HEK293 (cell line): Measurements from ENCODE around the gene ZNF296.

Source experiments
- CTCF ChIA-PET: fragments of 350-600 bp; formaldehyde crosslinking; extraction: SDS; loops from one replicate; lab custom pipeline; 2021; ENCODE audit warnings: antibody characterized with exemption; lab: Yijun Ruan, JAX
- POLR2A ChIA-PET: fragments of 300-600 bp; formaldehyde crosslinking; extraction: SDS; loops from one replicate; lab custom pipeline; 2020; ENCODE audit warnings: antibody characterized with exemption, inconsistent platforms; lab: Yijun Ruan, JAX
- H3K27ac ChIP-seq: fragments of 200-500 bp; sonication (Bioruptor generic); 2 replicates; pipeline ENCODE4 v1.5.1; 2014; ENCODE audit warnings: low read depth, low read length, control low read depth, inconsistent platforms; ENCODE audit errors: extremely low read depth
- H3K36me3 ChIP-seq, 2 experiments: fragments of 200-500 bp in 1 of 2; sonication (Bioruptor generic) in 1 of 2; 1 replicate in 1 of 2; 2 replicates in 1 of 2; pipeline ENCODE4 v1.5.1; 2014 to 2017; ENCODE audit warnings: inconsistent platforms in 2 of 2, low read length in 2 of 2; ENCODE audit not compliant: control insufficient read depth in 2 of 2, insufficient read depth in 1 of 2
- H3K4me1 ChIP-seq: fragments of 200-500 bp; sonication (Bioruptor generic); 2 replicates; pipeline ENCODE4 v1.5.1; 2014; ENCODE audit warnings: mild to moderate bottlenecking, low read length, inconsistent platforms; ENCODE audit not compliant: control insufficient read depth, insufficient read depth
- H3K4me3 ChIP-seq: 2 replicates; pipeline ENCODE4 v1.5.1; 2011; ENCODE audit warnings: low read depth, mild to moderate bottlenecking, control low read depth, low read length, moderate library complexity
- H3K9me3 ChIP-seq: fragments of 200-500 bp; sonication (Bioruptor generic); 2 replicates; pipeline ENCODE4 v1.5.1; 2014; ENCODE audit warnings: low read depth, low read length, inconsistent platforms; ENCODE audit not compliant: control insufficient read depth, insufficient read depth
- BCL11A ChIP-seq: fragments of 450-650 bp; formaldehyde crosslinking; IDR thresholded peaks from 2 replicates; pipeline ENCODE4 v1.5.1; 2016; ENCODE audit warnings: low read depth, missing biosample characterization, missing genetic modification characterization
- EGR2 ChIP-seq: fragments of 450-650 bp; formaldehyde crosslinking; IDR thresholded peaks from 2 replicates; pipeline ENCODE4 v1.5.1; 2016; ENCODE audit warnings: low read depth, missing biosample characterization, missing genetic modification characterization
- KLF1 ChIP-seq: fragments of 450-650 bp; formaldehyde crosslinking; IDR thresholded peaks from 2 replicates; pipeline ENCODE4 v1.5.1; 2016; ENCODE audit warnings: missing biosample characterization, missing genetic modification characterization
- MYNN ChIP-seq: fragments of 450-650 bp; formaldehyde crosslinking; IDR thresholded peaks from 2 replicates; pipeline ENCODE4 v1.5.1; 2016; ENCODE audit warnings: missing biosample characterization, missing genetic modification characterization, borderline replicate concordance
- TCF7L2 ChIP-seq: IDR thresholded peaks from 2 replicates; pipeline ENCODE4 v1.6.1; 2011; ENCODE audit warnings: low read depth, mild to moderate bottlenecking, inconsistent platforms, low read length, moderate library complexity, borderline replicate concordance
- ZFHX2 ChIP-seq: fragments of 450-650 bp; formaldehyde crosslinking; conservative IDR thresholded peaks from 2 replicates; pipeline ENCODE4 v1.5.1; 2016; ENCODE audit warnings: missing biosample characterization, missing genetic modification characterization
- ZNF202 ChIP-seq: fragments of 450-650 bp; formaldehyde crosslinking; IDR thresholded peaks from 2 replicates; pipeline ENCODE4 v1.5.1; 2016; ENCODE audit warnings: missing biosample characterization, missing genetic modification characterization, borderline replicate concordance
- ZNF23 ChIP-seq: fragments of 450-650 bp; formaldehyde crosslinking; IDR thresholded peaks from 2 replicates; pipeline ENCODE4 v1.5.1; 2016; ENCODE audit warnings: missing biosample characterization, missing genetic modification characterization, borderline replicate concordance
- ZNF341 ChIP-seq: fragments of 450-650 bp; formaldehyde crosslinking; IDR thresholded peaks from 2 replicates; pipeline ENCODE4; 2016; ENCODE audit warnings: low read depth, missing biosample characterization, missing genetic modification characterization
- ZNF394 ChIP-seq: fragments of 450-650 bp; formaldehyde crosslinking; IDR thresholded peaks from 2 replicates; pipeline ENCODE4 v1.5.1; 2016; ENCODE audit warnings: missing biosample characterization, missing genetic modification characterization, mild to moderate bottlenecking, moderate library complexity, borderline replicate concordance
- ZNF501 ChIP-seq: fragments of 450-650 bp; formaldehyde crosslinking; IDR thresholded peaks from 2 replicates; pipeline ENCODE4 v1.5.1; 2016; ENCODE audit warnings: missing biosample characterization, missing genetic modification characterization
- ZNF510 ChIP-seq: fragments of 450-650 bp; formaldehyde crosslinking; IDR thresholded peaks from 2 replicates; pipeline ENCODE4 v1.5.1; 2018; ENCODE audit warnings: mild to moderate bottlenecking, missing genetic modification characterization, missing biosample characterization; ENCODE audit not compliant: insufficient replicate concordance
- ZNF548 ChIP-seq: fragments of 450-650 bp; formaldehyde crosslinking; IDR thresholded peaks from 2 replicates; pipeline ENCODE4 v1.5.1; 2016; ENCODE audit warnings: missing biosample characterization, missing genetic modification characterization
- ZNF571 ChIP-seq: fragments of 450-650 bp; formaldehyde crosslinking; IDR thresholded peaks from 2 replicates; pipeline ENCODE4 v1.5.0; 2017; ENCODE audit warnings: missing biosample characterization, missing genetic modification characterization
- ZNF600 ChIP-seq: fragments of 450-650 bp; formaldehyde crosslinking; IDR thresholded peaks from 2 replicates; pipeline ENCODE4 v1.5.1; 2016; ENCODE audit warnings: missing biosample characterization, missing genetic modification characterization
- ZNF664 ChIP-seq: fragments of 450-650 bp; formaldehyde crosslinking; IDR thresholded peaks from 2 replicates; pipeline ENCODE4 v1.5.1; 2016; ENCODE audit warnings: missing biosample characterization, missing genetic modification characterization
- TF ChIP-seq, protein P1 (sequence below): fragments of 450-650 bp; formaldehyde crosslinking; IDR thresholded peaks from 2 replicates; pipeline ENCODE4 v1.5.1; 2016; ENCODE audit warnings: missing biosample characterization, missing genetic modification characterization
- TF ChIP-seq, protein P2 (sequence below): fragments of 450-650 bp; formaldehyde crosslinking; IDR thresholded peaks from 2 replicates; pipeline ENCODE4 v1.5.1; 2017; ENCODE audit warnings: missing biosample characterization, missing genetic modification characterization

Gene ZNF296

DNA sequence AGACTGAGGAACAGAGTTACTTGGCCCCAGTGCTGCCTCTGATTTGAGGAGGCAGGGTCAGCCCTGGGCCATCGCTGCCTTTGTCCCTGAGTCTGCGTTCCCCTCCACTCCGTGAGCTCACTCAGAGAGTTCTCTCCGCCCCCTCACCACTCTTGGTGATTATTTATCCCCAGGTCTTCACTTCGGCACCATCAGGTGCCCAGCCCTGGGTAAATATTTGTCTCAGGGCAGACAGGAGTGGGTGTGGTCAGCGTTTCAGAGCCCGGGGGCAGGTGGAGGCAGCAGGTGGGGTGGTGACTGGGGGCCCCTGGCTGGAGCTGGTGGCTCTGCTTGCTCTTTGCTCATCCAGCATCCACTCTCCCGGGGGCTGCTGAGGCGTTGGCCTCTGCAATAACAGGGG is 37.4 kb upstream of the ZNF296 start:
- Histone ChIP-seq H3K4me1 (peaks cover 26% of the 10 kb centered on the region), H3K9me3 (no peaks in the 10 kb centered on the region), H3K36me3 (no peaks in the 10 kb centered on the region; a peak in 1 of 3 replicates), H3K4me3 (no peak overlapping the region), H3K27ac (no peak overlapping the region)
- CTCF ChIA-PET: interaction anchor here (0.7 to 3.8 kb wide), 6 partner anchors 10 to 166 kb away, joined by 3 to 14 read pairs (median 4); no protein-coding TSS in a partner anchor
- POLR2A ChIA-PET: interaction anchor here (1.3 kb wide), 1 partner anchor 10 kb away, joined by 4 read pairs; no protein-coding TSS in a partner anchor
- TF ChIP-seq ZNF510 (tag by site-specific recombination) (no peak), ZNF23 (tag by site-specific recombination) (no peak), ZNF202 (tag by site-specific recombination) (no peak), BCL11A (tag by site-specific recombination) (no peak), ZFHX2 (peak; percentile 62), ZNF600 (tag by site-specific recombination) (no peak), MYNN (tag by site-specific recombination) (no peak), KLF1 (tag by site-specific recombination) (peak; percentile 77), EGR2 (tag by site-specific recombination) (peak; percentile 64), ZNF571 (tag by site-specific recombination) (no peak)

DNA sequence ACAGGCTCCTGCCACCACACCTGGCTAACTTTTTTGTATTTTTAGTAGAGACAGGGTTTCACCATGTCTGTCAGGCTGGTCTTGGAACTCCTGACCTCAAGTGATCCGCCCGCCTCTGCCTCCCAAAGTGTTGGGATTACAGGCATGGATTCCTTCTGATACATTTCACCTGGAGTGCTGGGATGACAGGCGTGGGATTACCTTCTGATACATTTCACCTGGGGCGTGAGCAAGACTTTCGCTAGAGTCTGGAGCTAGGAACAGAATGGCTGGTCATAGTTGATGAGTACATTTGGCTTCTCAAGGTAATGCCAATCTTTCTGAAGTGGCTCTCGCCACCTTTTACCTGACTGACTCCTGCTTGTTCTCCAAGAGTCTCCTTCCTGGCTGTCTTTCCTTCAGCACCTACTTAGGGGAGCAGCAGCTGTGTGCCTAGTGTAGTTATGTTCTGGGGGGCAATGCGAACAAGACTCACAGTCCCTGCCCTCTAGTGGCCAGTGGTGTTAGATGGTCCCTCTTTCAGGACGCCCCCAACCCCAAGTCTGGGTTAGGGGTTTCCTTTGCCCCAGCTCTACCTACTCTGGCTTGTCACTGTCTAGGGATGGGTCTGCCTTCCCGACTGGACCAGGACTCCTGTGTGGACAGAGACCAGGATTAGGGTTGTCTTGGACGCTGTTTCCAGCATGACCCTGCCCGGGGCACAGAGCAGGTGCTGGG is 36.0 kb upstream of the ZNF296 start:
- H3K9me3 ChIP-seq: no peaks in the 10 kb centered on the region
- H3K27ac ChIP-seq: no peak overlapping the region
- ChIA-PET POLR2A (interaction anchor here (0.6 to 1.4 kb wide), 2 partner anchors 20 to 777 kb away, joined by 3 to 5 read pairs; partner anchors contain the start of gene PPP1R37), CTCF (interaction anchor here (0.5 to 3.8 kb wide), 8 partner anchors 9 to 1510 kb away, joined by 3 to 14 read pairs (median 3); no protein-coding TSS in a partner anchor)
- H3K36me3 ChIP-seq: no peaks in the 10 kb centered on the region; a peak in 1 of 3 replicates
- H3K4me3 ChIP-seq: no peak overlapping the region
- TF ChIP-seq ZNF664 (tag by site-specific recombination): no peak
- TF ChIP-seq ZNF501: no peak
- no peak for TF ChIP-seq TCF7L2
- TF ChIP-seq ZNF394 (tag by site-specific recombination): no peak
- TF ChIP-seq, protein P1, sequence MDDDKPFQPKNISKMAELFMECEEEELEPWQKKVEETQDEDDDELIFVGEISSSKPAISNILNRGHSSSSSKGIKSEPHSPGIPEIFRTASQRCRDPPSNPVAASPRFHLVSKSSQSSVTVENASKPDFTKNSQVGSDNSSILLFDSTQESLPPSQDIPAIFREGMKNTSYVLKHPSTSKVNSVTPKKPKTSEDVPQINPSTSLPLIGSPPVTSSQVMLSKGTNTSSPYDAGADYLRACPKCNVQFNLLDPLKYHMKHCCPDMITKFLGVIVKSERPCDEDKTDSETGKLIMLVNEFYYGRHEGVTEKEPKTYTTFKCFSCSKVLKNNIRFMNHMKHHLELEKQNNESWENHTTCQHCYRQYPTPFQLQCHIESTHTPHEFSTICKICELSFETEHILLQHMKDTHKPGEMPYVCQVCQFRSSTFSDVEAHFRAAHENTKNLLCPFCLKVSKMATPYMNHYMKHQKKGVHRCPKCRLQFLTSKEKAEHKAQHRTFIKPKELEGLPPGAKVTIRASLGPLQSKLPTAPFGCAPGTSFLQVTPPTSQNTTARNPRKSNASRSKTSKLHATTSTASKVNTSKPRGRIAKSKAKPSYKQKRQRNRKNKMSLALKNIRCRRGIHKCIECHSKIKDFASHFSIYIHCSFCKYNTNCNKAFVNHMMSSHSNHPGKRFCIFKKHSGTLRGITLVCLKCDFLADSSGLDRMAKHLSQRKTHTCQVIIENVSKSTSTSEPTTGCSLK (tag by site-specific recombination): no peak
- TF ChIP-seq ZNF548 (tag by site-specific recombination): no peak
- no peak for TF ChIP-seq ZNF341 (tag by site-specific recombination)
- TF ChIP-seq, protein P2, sequence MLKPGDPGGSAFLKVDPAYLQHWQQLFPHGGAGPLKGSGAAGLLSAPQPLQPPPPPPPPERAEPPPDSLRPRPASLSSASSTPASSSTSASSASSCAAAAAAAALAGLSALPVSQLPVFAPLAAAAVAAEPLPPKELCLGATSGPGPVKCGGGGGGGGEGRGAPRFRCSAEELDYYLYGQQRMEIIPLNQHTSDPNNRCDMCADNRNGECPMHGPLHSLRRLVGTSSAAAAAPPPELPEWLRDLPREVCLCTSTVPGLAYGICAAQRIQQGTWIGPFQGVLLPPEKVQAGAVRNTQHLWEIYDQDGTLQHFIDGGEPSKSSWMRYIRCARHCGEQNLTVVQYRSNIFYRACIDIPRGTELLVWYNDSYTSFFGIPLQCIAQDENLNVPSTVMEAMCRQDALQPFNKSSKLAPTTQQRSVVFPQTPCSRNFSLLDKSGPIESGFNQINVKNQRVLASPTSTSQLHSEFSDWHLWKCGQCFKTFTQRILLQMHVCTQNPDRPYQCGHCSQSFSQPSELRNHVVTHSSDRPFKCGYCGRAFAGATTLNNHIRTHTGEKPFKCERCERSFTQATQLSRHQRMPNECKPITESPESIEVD (tag by site-specific recombination): no peak
- peaks cover 17% of the 10 kb centered on the region for H3K4me1 ChIP-seq
